HCT116 (cell line): ENCODE results near the gene ARSJ. TPM values are rescaled to one million over a fixed set of nuclear protein-coding genes. Genes with fewer than 3 reads are reported as not detected.

Experiments used
- ATAC-seq: fragments of 200-7000 bp; cut with Tn5 transposase; 2 replicates; pipeline ENCODE4 v1.9.1; 2020; ENCODE audit warnings: mild to moderate bottlenecking, moderate library complexity
- BruUV-seq: library from RNA; stranded (reverse); fragments of 400-500 nt; replicated peaks from 2 replicates; lab custom pipeline; 2021; lab: Mats Ljungman, UMichigan
- CTCF ChIA-PET: fragments of 300-600 bp; sonication (Branson Sonifier 250); formaldehyde crosslinking; loops from one replicate; lab custom pipeline; 2021; ENCODE audit warnings: antibody characterized with exemption; lab: Charles Lee
- POLR2A ChIA-PET: fragments of 300-600, 350-600 bp; sonication (Branson Sonifier 250); formaldehyde crosslinking; loops from one replicate; lab custom pipeline; 2021; ENCODE audit warnings: antibody characterized with exemption; lab: Charles Lee
- RAD21 ChIA-PET, 2 experiments: fragments of 300-600 bp; sonication (Branson Sonifier 250); formaldehyde crosslinking; loops; one replicate each; lab custom pipeline; 2023; ENCODE audit warnings: low total read pairs in 2 of 2; ENCODE audit not compliant: uncharacterized antibody in 2 of 2, unreplicated experiment in 2 of 2, low non-redundant PET in 1 of 2; lab: Charles Lee
- DNase-seq: peaks from one replicate; pipeline ENCODE4 v3.0.0-alpha.2; 2010; ENCODE audit warnings: low read depth, low spot score
- H2AFZ ChIP-seq: fragments of 200-600 bp; shearing (Covaris generic), sonication (generic); 2 replicates; pipeline ENCODE4 v1.6.1; 2017; ENCODE audit warnings: low read depth, mixed run types, mixed read lengths, antibody characterized with exemption, low read length; ENCODE audit not compliant: poor library complexity, severe bottlenecking
- H3K27ac ChIP-seq: 2 replicates; pipeline ENCODE4 v1.5.1; 2012; ENCODE audit warnings: low read depth, low read length
- H3K27me3 ChIP-seq: fragments of 200-600 bp; sonication (generic); 2 replicates; pipeline ENCODE4 v1.6.1; 2016; ENCODE audit warnings: mixed run types, low read length, mixed read lengths; ENCODE audit not compliant: insufficient read depth
- H3K36me3 ChIP-seq, 2 experiments: fragments of 200-500 bp in 1 of 2; fragments of 200-600 bp in 1 of 2; sonication (Bioruptor generic) in 1 of 2; sonication (generic) in 1 of 2; 2 replicates each; pipeline versions ENCODE4 v1.5.1 to v1.6.1; 2014 to 2016; ENCODE audit warnings: low read length in 2 of 2, inconsistent platforms in 1 of 2, mixed read lengths in 1 of 2, mixed run types in 1 of 2; ENCODE audit not compliant: insufficient read depth in 2 of 2, control insufficient read depth in 1 of 2
- H3K4me1 ChIP-seq, 2 experiments: fragments of 200-600 bp in 1 of 2; sonication (generic) in 1 of 2; 2 replicates each; pipeline versions ENCODE4 v1.5.1 to v1.6.1; 2012 to 2017; ENCODE audit warnings: low read length in 2 of 2, inconsistent platforms in 1 of 2, mild to moderate bottlenecking in 1 of 2, mixed read lengths in 1 of 2, mixed run types in 1 of 2, moderate library complexity in 1 of 2; ENCODE audit not compliant: insufficient read depth in 2 of 2, control insufficient read depth in 1 of 2
- H3K4me2 ChIP-seq: fragments of 200-600 bp; sonication (generic); 2 replicates; pipeline ENCODE4 v1.6.1; 2017; ENCODE audit warnings: mixed run types, low read length, mixed read lengths
- H3K4me3 ChIP-seq, 2 experiments: fragments of 200-600 bp in 1 of 2; sonication (generic) in 1 of 2; replicated peaks in 1 of 2; 2 replicates each; pipeline ENCODE4 v1.5.1; 2011 to 2016; ENCODE audit warnings: low read length in 2 of 2, control low read depth in 1 of 2, low read depth in 1 of 2, mild to moderate bottlenecking in 1 of 2, mixed read lengths in 1 of 2, mixed run types in 1 of 2
- H3K79me2 ChIP-seq: fragments of 200-600 bp; sonication (generic); 2 replicates; pipeline ENCODE4 v1.6.1; 2017; ENCODE audit warnings: mild to moderate bottlenecking, mixed run types, low read length, moderate library complexity, mixed read lengths; ENCODE audit not compliant: insufficient read depth
- H3K9ac ChIP-seq: fragments of 200-600 bp; sonication (generic); 2 replicates; pipeline ENCODE4 v1.6.1; 2016; ENCODE audit warnings: low read length, mixed read lengths
- H3K9me2 ChIP-seq: fragments of 200-600 bp; sonication (generic), shearing (Covaris generic); 2 replicates; pipeline ENCODE4 v1.6.1; 2017; ENCODE audit warnings: mixed run types, mild to moderate bottlenecking, moderate library complexity; ENCODE audit not compliant: insufficient read depth
- H3K9me3 ChIP-seq, 2 experiments: fragments of 200-500 bp in 1 of 2; fragments of 200-600 bp in 1 of 2; sonication (Bioruptor generic) in 1 of 2; sonication (generic) in 1 of 2; 2 replicates each; pipeline ENCODE4 v1.6.1; 2014 to 2017; ENCODE audit warnings: low read length in 2 of 2, mixed read lengths in 2 of 2, inconsistent platforms in 1 of 2, low read depth in 1 of 2, mild to moderate bottlenecking in 1 of 2, mixed run types in 1 of 2, moderate library complexity in 1 of 2; ENCODE audit not compliant: control insufficient read depth in 1 of 2, insufficient read depth in 1 of 2
- H4K20me1 ChIP-seq: fragments of 200-600 bp; sonication (generic), shearing (Covaris generic); 2 replicates; pipeline ENCODE4 v1.6.1; 2017; ENCODE audit warnings: mixed run types, mild to moderate bottlenecking, moderate library complexity; ENCODE audit not compliant: insufficient read depth
- ATF3 ChIP-seq: IDR thresholded peaks from 2 replicates; pipeline ENCODE4 v1.6.1; 2012
- CBX3 ChIP-seq: IDR thresholded peaks from 2 replicates; pipeline ENCODE4 v1.6.1; 2012; ENCODE audit warnings: low read depth
- CTCF ChIP-seq, 3 experiments: fragments of 200-600 bp in 1 of 3; sonication (generic) in 1 of 3; IDR thresholded peaks in 2 of 3; conservative IDR thresholded peaks in 1 of 3; 2 replicates each; pipeline ENCODE4 v1.5.1; 2012 to 2017; ENCODE audit warnings: low read depth in 2 of 3, low read length in 2 of 3, antibody characterized with exemption in 1 of 3, borderline replicate concordance in 1 of 3, control low read depth in 1 of 3, mild to moderate bottlenecking in 1 of 3, mixed read lengths in 1 of 3, mixed run types in 1 of 3, moderate library complexity in 1 of 3; ENCODE audit not compliant: insufficient read depth in 1 of 3
- EGR1 ChIP-seq: IDR thresholded peaks from 2 replicates; pipeline ENCODE4 v1.6.1; 2012; ENCODE audit warnings: low read depth
- ELF1 ChIP-seq: IDR thresholded peaks from 2 replicates; pipeline ENCODE4 v1.6.1; 2012; ENCODE audit warnings: low read depth, borderline replicate concordance
- EZH2phosphoT487 ChIP-seq: fragments of 200-600 bp; IDR thresholded peaks from 2 replicates; pipeline ENCODE4 v1.6.1; 2018; ENCODE audit warnings: antibody characterized with exemption, borderline replicate concordance
- FOSL1 ChIP-seq: IDR thresholded peaks from 2 replicates; pipeline ENCODE4 v1.6.1; 2012; ENCODE audit warnings: low read depth
- JUND ChIP-seq: IDR thresholded peaks from 2 replicates; pipeline ENCODE4 v1.6.1; 2012
- MAX ChIP-seq: IDR thresholded peaks from 2 replicates; pipeline ENCODE4 v1.6.1; 2012
- POLR2A ChIP-seq: IDR thresholded peaks from 2 replicates; pipeline ENCODE4 v1.7.0; 2011; ENCODE audit warnings: borderline replicate concordance; ENCODE audit not compliant: insufficient read depth, insufficient read length; ENCODE audit errors: extremely low read depth
- POLR2AphosphoS5 ChIP-seq: IDR thresholded peaks from 2 replicates; pipeline ENCODE4 v1.6.1; 2011; ENCODE audit warnings: mild to moderate bottlenecking, low read depth, low read length, moderate library complexity
- RAD21 ChIP-seq: IDR thresholded peaks from 2 replicates; pipeline ENCODE4 v1.6.1; 2012; ENCODE audit warnings: low read depth, mild to moderate bottlenecking
- REST ChIP-seq: IDR thresholded peaks from 2 replicates; pipeline ENCODE4 v1.6.1; 2012; ENCODE audit warnings: low read depth
- SIN3A ChIP-seq: IDR thresholded peaks from 2 replicates; pipeline ENCODE4 v1.6.1; 2012; ENCODE audit warnings: low read depth
- SP1 ChIP-seq: IDR thresholded peaks from 2 replicates; pipeline ENCODE4 v1.6.1; 2012; ENCODE audit warnings: low read depth
- SRF ChIP-seq: IDR thresholded peaks from 2 replicates; pipeline ENCODE4 v1.6.1; 2012; ENCODE audit warnings: low read depth
- TCF7L2 ChIP-seq: IDR thresholded peaks from 2 replicates; pipeline ENCODE4 v1.7.0; 2011; ENCODE audit warnings: borderline replicate concordance, inconsistent platforms; ENCODE audit not compliant: insufficient read depth, insufficient read length; ENCODE audit errors: extremely low read depth
- YY1 ChIP-seq: IDR thresholded peaks from 2 replicates; pipeline ENCODE4 v1.6.1; 2011; ENCODE audit warnings: low read length, low read depth, moderate library complexity, mild to moderate bottlenecking; ENCODE audit not compliant: insufficient replicate concordance; ENCODE audit errors: extremely low read depth
- ZBTB33 ChIP-seq: IDR thresholded peaks from 2 replicates; pipeline ENCODE4 v1.6.1; 2011; ENCODE audit warnings: mild to moderate bottlenecking, low read length, moderate library complexity; ENCODE audit not compliant: insufficient replicate concordance; ENCODE audit errors: extremely low read depth
- ZFX ChIP-seq: fragments of 450-650 bp; IDR thresholded peaks from 2 replicates; pipeline ENCODE4 v1.6.1; 2017
- intact Hi-C: fragments of 100-400 bp; cut with micrococcal nuclease; formaldehyde crosslinking; loops from 2 replicates; pipeline ENCODE4 v1.10.0; 2022
- total RNA-seq: library from RNA; stranded (reverse); gene quantifications from one replicate; pipeline ENCODE4 v1.2.1, GENCODE V29; 2021; ENCODE audit not compliant: unreplicated experiment

ARSJ gene
- total RNA-seq, 1 experiment from 2014 or later = 2.3 TPM

GRCh38 chr4:113899271-113900070 lies 80.0 kb downstream of the ARSJ start:
- Histone ChIP-seq H3K36me3 (no peaks in the 10 kb centered on the region), H4K20me1 (no peaks in the 10 kb centered on the region), H3K4me3 (no peak overlapping the region), H3K27ac (no peak overlapping the region), H3K27me3 (no peaks in the 10 kb centered on the region), H3K9me3 (no peaks in the 10 kb centered on the region), H3K4me2 (no peak overlapping the region), H2AFZ (no peak overlapping the region), H3K4me1 (no peaks in the 10 kb centered on the region), H3K9me2 (no peaks in the 10 kb centered on the region), H3K79me2 (no peaks in the 10 kb centered on the region), H3K9ac (no peak overlapping the region)
- intact Hi-C loops = no loop called here
- BruUV-seq = no TSS peak
- CTCF ChIA-PET = no interaction called here
- RAD21 ChIA-PET = interaction anchor here in 1 of 2 experiments (1.4 kb wide), 1 partner anchor 504 kb away, joined by 3 read pairs; no protein-coding TSS in a partner anchor
- POLR2A ChIA-PET = no interaction called here
- TF ChIP-seq SP1 = no peak
- TF ChIP-seq EZH2phosphoT487 = no peak
- no peak for TF ChIP-seq EGR1
- no peak for TF ChIP-seq POLR2A
- TF ChIP-seq ZBTB33 = no peak
- TF ChIP-seq ATF3 = no peak
- no peak for TF ChIP-seq ELF1
- no peak for TF ChIP-seq MAX
- no peak for TF ChIP-seq POLR2AphosphoS5
- no peak for TF ChIP-seq SIN3A
- no peak for TF ChIP-seq FOSL1
- TF ChIP-seq REST = no peak
- no peak for TF ChIP-seq SRF
- TF ChIP-seq CBX3 = no peak
- TF ChIP-seq CTCF (IDR thresholded peaks at IDR 0.05 in 2 of 3, conservative IDR thresholded peaks at IDR 0.05 in 1 of 3; ENCODE audit: borderline replicate concordance in 1 of 3, insufficient read depth in 1 of 3, low read depth in 2 of 3, low read length in 2 of 3) = no peak
- no peak for TF ChIP-seq TCF7L2
- no peak for TF ChIP-seq RAD21
- no peak for TF ChIP-seq JUND
- TF ChIP-seq YY1 = no peak
- TF ChIP-seq ZFX = no peak
- ATAC-seq (no peak), DNase-seq (no peak)
